ENCODE data around the gene ABCC3.

DNA sequence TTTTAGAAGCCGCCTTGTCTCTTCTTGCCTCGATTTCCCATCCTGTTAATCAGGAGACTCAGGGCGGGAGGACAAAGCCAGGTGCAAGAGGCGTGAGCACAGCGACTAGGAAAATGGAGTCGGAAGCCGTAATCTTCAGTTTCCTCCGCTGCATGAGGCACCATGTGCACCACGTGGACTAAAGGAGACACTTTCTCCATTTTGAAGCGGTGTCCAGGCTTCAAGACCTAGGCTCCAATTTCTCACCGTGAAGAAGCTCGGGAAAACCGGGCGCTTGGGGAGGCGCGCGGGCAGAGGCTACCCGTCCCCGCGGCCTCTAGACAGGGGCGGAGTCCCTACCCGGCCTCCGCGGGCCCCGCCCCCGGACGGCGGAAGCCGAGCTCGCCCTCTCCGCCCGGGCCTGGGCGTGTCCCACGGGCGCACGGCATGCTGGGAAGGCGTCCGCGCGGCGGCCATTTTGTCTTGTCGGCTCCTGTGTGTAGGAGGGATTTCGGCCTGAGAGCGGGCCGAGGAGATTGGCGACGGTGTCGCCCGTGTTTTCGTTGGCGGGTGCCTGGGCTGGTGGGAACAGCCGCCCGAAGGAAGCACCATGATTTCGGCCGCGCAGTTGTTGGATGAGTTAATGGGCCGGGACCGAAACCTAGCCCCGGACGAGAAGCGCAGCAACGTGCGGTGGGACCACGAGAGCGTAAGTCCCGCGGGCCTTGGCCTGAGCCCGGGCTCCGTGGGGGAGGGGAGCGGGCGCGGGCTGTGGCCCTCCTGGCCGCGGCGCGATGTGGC, 84.7 kb downstream of the ABCC3 start, which contains the start of gene LUC7L3:
- TF ChIP-seq POLR2AphosphoS5 (IDR thresholded peaks at IDR 0.05; ENCODE audit: borderline replicate concordance, low read depth, low read length) (peak; percentile 95), EZH2 (IDR thresholded peaks at IDR 0.05) (no peak)
